Activated T-cell treated with anti-CD3 and anti-CD28 coated beads, Interleukin-2, amount 50 U/mL, for 4 hours (primary cell): ENCODE results near the gene HOXC10. TPM values are rescaled to one million over a fixed set of nuclear protein-coding genes. Genes with fewer than 3 reads are reported as not detected.

Experiments
- ATAC-seq, 2 donors: fragments of 200-7000 bp; cut with Tn5 transposase; one replicate each; pipeline ENCODE4 v1.10.0; 2021
- DNase-seq: peaks from one replicate; pipeline ENCODE4 v3.0.0-alpha.2; 2020
- H3K27me3 Mint-ChIP-seq: one replicate; pipeline ENCODE4 v1.8.0; 2021; ENCODE audit warnings: low read depth, mixed read lengths
- H3K36me3 Mint-ChIP-seq: one replicate; pipeline ENCODE4 v1.8.0; 2022; ENCODE audit warnings: mixed read lengths; ENCODE audit not compliant: insufficient read depth
- H3K4me1 Mint-ChIP-seq: one replicate; pipeline ENCODE4 v1.8.0; 2021; ENCODE audit warnings: low read depth, mixed read lengths
- H3K4me3 Mint-ChIP-seq: one replicate; pipeline ENCODE4 v1.8.0; 2021; ENCODE audit warnings: mild to moderate bottlenecking, moderate library complexity, mixed read lengths
- H3K9me3 Mint-ChIP-seq: one replicate; pipeline ENCODE4 v1.8.0; 2021; ENCODE audit warnings: mixed read lengths
- total RNA-seq, 3 donors: library from RNA; stranded (reverse); gene quantifications; one replicate each; pipeline ENCODE4 v1.2.1, GENCODE V29; 2021

HOXC10 gene
- total RNA-seq = not detected

- ATAC-seq = peak; percentile 70 to 75
- peak; percentile 74 for DNase-seq
- H3K4me1 Mint-ChIP-seq = peaks cover 28% of the 10 kb centered on the region
- no peaks in the 10 kb centered on the region for H3K9me3 Mint-ChIP-seq
- H3K4me3 Mint-ChIP-seq = peak within 1 kb of the TSS; percentile 21
- peaks cover 93% of the 10 kb centered on the region for H3K27me3 Mint-ChIP-seq
- no peaks in the 10 kb centered on the region for H3K36me3 Mint-ChIP-seq
Observed at GRCh38 chr12:53984901-53985691, at the start of gene HOXC10. HOXC10 (plus strand) TSS chr12:53985146; CDS start chr12:53985260, 114 bp downstream.

DNA sequence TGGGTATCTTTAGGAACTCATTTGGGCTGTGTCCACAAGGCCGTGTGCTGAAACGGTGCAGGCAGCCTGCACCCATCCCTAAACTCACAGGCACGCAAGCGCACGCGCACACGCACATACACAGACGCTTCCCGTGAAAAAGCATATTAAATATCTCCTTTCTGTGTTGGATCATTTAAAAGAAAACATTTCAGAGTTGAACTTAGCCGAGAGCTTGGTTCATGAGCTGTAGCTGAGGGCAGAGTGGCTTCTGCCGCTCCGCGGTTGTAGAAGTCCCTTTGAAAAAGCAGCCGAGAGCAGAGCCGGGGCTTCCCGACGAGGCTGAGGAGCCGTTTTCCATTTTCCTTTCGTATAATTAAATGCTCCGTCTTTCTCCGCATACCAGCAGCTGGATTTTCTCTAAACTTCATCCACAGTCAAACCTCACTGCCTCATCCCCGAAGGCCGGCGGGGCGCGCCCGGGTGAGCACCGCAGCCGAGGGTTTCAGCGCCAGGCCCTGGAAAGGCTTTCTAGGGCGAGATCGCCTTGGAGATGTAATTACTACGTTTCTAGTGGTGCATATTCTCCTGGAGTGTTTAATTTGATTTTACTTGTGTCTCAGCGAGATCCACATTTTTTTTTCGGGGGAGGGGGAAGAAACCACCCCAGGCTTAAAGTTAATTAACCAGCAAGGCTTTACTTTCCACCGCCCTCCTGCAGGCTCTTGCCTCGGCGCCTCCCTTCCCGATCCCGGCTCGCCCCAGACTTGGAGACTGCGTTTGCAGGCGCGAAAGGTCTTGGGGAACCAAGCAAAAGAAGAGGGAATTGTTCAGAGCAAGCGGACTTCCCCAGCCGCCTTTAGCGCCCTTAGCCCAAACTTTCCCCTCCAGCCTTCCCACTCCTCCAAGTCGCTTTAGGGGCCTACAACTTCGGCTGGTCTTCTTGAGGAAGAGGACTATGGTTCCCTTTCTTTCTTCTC is 49.3 kb upstream of the HOXC10 start:
- no peak overlapping the region for H3K4me3 Mint-ChIP-seq
- ATAC-seq (no peak), DNase-seq (no peak)
- peaks cover 12% of the 10 kb centered on the region for H3K4me1 Mint-ChIP-seq
- peaks cover 87% of the 10 kb centered on the region for H3K27me3 Mint-ChIP-seq
- H3K9me3 Mint-ChIP-seq = no peaks in the 10 kb centered on the region
- H3K36me3 Mint-ChIP-seq = no peaks in the 10 kb centered on the region

- H3K4me1 Mint-ChIP-seq = peaks cover 12% of the 10 kb centered on the region
- H3K27me3 Mint-ChIP-seq = peaks cover 89% of the 10 kb centered on the region
- DNase-seq = no peak
- no peak for ATAC-seq
- no peaks in the 10 kb centered on the region for H3K9me3 Mint-ChIP-seq
- H3K4me3 Mint-ChIP-seq = no peak overlapping the region
- no peaks in the 10 kb centered on the region for H3K36me3 Mint-ChIP-seq
Observed at GRCh38 chr12:53937099-53937498, 47.8 kb upstream of the HOXC10 start.

DNA sequence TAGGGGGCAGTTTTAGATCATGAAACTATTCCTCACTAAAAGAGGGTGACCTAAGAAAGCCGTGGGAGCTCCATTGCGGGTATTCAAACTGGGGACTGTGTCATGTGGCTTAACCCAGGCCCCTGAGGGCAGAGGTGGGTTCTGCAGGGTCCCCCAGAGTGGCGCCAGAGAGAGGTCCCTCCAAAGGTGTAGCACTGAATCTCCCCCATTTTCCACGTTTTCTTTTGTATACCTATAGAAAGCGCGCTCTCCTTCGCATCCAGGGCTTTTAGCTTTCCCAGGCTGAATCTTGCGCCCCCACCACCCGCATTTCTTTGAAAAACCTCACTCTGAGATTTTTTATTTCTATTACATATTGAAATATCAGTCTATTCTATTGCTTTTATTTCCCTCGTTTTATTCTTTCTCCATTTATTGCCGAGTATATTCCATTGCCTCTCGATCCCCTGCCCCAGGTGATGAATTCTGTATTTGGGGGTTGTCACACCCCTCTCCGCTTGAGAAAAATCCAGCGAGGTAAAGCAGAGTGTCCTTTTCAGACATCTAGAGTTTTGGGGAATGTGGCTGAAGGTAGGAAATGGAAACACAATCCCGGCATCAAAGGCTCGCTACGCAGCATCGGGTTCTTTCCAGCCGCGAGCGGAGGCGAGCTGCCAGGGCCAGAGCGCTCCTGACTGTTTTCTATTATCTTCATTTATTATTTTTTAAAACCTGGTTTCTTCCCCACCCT is 47.2 kb upstream of the HOXC10 start:
- DNase-seq = no peak
- Mint-ChIP-seq H3K27me3 (peaks cover 89% of the 10 kb centered on the region), H3K9me3 (no peaks in the 10 kb centered on the region), H3K36me3 (no peaks in the 10 kb centered on the region), H3K4me1 (peaks cover 12% of the 10 kb centered on the region), H3K4me3 (no peak overlapping the region)
- no peak for ATAC-seq

DNA sequence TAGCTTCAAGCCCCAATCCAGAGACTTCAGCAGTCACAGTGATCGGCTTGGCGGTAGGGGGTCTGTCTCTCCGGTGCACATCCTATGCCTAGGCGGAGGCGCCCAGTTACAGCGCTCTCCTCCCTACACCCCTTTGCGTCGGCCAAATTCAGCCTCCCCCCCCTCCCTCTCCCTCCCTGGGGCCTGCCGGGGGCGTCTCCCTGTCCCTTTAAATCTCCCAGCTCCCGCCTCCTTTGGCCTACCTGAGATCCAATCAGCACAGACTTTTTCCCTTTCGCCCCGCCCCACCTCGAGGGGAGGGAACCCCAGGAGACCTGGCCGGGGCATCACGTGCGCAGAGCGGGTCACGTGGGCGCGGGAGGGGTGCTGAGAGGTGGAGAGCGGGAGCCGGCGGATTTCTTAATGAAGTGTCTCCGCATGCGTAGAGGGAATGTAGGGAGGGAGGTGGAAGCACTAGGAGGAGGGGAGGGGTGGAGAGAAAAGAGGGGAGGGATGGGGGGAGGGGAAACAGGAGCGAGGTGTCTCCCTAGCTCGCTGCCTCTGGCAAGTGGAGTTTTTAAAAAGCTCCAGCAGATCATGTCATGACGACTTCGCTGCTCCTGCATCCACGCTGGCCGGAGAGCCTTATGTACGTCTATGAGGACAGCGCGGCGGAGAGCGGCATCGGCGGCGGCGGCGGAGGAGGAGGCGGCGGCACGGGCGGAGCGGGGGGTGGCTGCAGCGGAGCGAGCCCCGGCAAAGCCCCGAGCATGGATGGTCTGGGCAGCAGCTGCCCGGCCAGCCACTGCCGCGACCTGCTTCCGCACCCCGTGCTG is 46.4 kb upstream of the HOXC10 start, which contains the start of gene HOXC13:
HOXC13 (plus strand) TSS at position 506 of the 815 bp plus-strand sequence; CDS start at position 582, 76 bp downstream.
- no peak within 1 kb of the TSS for H3K4me3 Mint-ChIP-seq
- H3K36me3 Mint-ChIP-seq = no peaks in the 10 kb centered on the region
- DNase-seq = no peak
- H3K9me3 Mint-ChIP-seq = no peaks in the 10 kb centered on the region
- H3K4me1 Mint-ChIP-seq = peaks cover 12% of the 10 kb centered on the region
- peak; percentile 74 to 83 for ATAC-seq
- H3K27me3 Mint-ChIP-seq = peaks cover 88% of the 10 kb centered on the region

DNA sequence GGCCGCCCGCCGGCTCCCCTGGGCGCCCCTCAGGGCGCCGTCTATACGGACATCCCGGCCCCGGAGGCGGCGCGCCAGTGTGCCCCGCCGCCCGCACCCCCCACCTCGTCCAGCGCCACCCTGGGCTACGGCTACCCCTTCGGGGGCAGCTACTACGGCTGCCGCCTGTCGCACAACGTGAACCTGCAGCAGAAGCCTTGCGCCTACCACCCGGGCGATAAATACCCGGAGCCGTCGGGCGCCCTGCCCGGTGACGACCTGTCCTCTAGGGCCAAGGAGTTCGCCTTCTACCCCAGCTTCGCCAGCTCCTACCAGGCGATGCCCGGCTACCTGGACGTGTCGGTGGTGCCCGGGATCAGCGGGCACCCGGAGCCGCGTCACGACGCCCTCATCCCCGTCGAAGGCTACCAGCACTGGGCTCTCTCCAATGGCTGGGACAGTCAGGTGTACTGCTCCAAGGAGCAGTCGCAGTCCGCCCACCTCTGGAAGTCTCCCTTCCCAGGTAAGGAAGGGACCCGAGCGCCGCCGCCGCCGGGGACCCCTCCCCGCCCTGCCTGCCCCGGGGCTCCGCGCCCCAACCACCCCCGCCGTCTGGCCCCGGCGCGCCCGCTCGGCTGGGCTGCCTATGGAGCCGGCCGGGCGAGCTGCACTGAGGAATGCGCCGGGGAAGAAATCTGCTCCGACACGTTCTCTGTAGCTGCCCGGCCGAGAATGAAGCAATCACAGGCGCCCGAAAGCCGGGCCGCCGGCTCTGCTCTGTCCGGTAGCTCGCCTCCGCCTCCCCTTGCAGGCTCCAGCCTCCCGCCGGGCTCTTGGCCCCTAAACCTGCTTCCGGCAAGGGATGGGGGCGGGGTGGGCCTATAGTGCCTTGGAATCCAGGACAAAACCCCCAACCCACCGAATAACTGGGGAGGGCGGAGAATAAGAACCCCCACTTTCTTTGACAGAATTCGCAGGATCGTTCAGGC is 45.5 kb upstream of the HOXC10 start:
- ATAC-seq = no peak
- Mint-ChIP-seq H3K4me3 (no peak overlapping the region), H3K27me3 (peaks cover 88% of the 10 kb centered on the region), H3K9me3 (no peaks in the 10 kb centered on the region), H3K36me3 (no peaks in the 10 kb centered on the region), H3K4me1 (peaks cover 12% of the 10 kb centered on the region)
- DNase-seq = no peak

- ATAC-seq (no peak), DNase-seq (no peak)
- Mint-ChIP-seq H3K36me3 (no peaks in the 10 kb centered on the region), H3K27me3 (peaks cover 89% of the 10 kb centered on the region), H3K9me3 (no peaks in the 10 kb centered on the region), H3K4me3 (no peak overlapping the region), H3K4me1 (peaks cover 8% of the 10 kb centered on the region)
Observed at GRCh38 chr12:53940443-53941014, 44.4 kb upstream of the HOXC10 start.

GRCh38 chr12:53941187-53941586 is 43.8 kb upstream of the HOXC10 start:
- ATAC-seq (no peak), DNase-seq (no peak)
- Mint-ChIP-seq H3K27me3 (peaks cover 89% of the 10 kb centered on the region), H3K4me3 (no peak overlapping the region), H3K36me3 (no peaks in the 10 kb centered on the region), H3K9me3 (no peaks in the 10 kb centered on the region), H3K4me1 (peaks cover 3% of the 10 kb centered on the region)

GRCh38 chr12:53941750-53942149 is 43.2 kb upstream of the HOXC10 start:
- Mint-ChIP-seq H3K4me1 (peaks cover 2% of the 10 kb centered on the region), H3K27me3 (peaks cover 89% of the 10 kb centered on the region), H3K36me3 (no peaks in the 10 kb centered on the region), H3K4me3 (no peak overlapping the region), H3K9me3 (no peaks in the 10 kb centered on the region)
- ATAC-seq (no peak), DNase-seq (no peak)

- no peak for DNase-seq
- Mint-ChIP-seq H3K27me3 (peaks cover 87% of the 10 kb centered on the region), H3K36me3 (no peaks in the 10 kb centered on the region), H3K9me3 (no peaks in the 10 kb centered on the region), H3K4me3 (no peak overlapping the region), H3K4me1 (peaks cover 2% of the 10 kb centered on the region)
- no peak for ATAC-seq
Observed at GRCh38 chr12:53942467-53942997, 42.4 kb upstream of the HOXC10 start.

DNA sequence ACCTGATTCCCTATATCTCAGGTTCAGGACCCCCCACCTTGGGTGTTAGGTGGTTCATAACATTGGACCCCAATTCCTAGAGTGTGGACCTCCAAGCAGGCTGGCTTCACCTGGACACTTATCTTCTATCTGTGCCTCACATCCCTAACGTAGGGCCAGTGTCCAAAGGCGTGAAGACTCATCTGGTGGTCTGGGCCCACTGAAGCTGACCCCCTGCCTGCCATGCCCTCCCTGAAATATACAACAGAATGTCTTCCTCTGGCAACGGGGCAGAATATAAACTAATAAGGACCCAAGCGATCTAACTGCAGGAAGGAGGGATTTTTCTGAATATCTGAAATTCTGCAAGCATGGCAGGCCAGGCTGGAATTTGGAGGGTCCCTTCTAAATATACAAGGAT is 40.7 kb upstream of the HOXC10 start:
- Mint-ChIP-seq H3K9me3 (no peaks in the 10 kb centered on the region), H3K27me3 (peaks cover 90% of the 10 kb centered on the region), H3K36me3 (no peaks in the 10 kb centered on the region), H3K4me3 (no peak overlapping the region), H3K4me1 (no peaks in the 10 kb centered on the region)
- ATAC-seq = no peak
- DNase-seq = no peak
